AG09309 (cell line): ENCODE data around the gene HPD.
"Not testable (repeated sequence)": the region's sequence is repeated elsewhere in the genome, so short reads cannot be mapped to it uniquely, and the experiment has no call there.

Experiments used
- DNase-seq: peaks from one replicate; pipeline ENCODE4 v3.0.0-alpha.2; 2010; ENCODE audit warnings: low read depth
- H3K4me3 ChIP-seq: 2 replicates; pipeline ENCODE4 v1.5.1; 2011; ENCODE audit warnings: mild to moderate bottlenecking, low read depth, low read length, moderate library complexity; ENCODE audit not compliant: control insufficient read depth
- CTCF ChIP-seq: IDR thresholded peaks from 2 replicates; pipeline ENCODE4 v1.5.1; 2011; ENCODE audit warnings: mild to moderate bottlenecking, low read depth, low read length, inconsistent platforms; ENCODE audit not compliant: insufficient read depth, control insufficient read depth; ENCODE audit errors: missing control alignments

Gene HPD

GRCh38 chr12:121893961-121894460, 35.4 kb upstream of the HPD start:
- DNase-seq = no peak
- TF ChIP-seq CTCF = no peak

GRCh38 chr12:121892673-121893561, 34.3 kb upstream of the HPD start:
- no peak for TF ChIP-seq CTCF
- DNase-seq = no peak
- H3K4me3 ChIP-seq = no peak overlapping the region

More at GRCh38 chr12:121893961-121894460, 35.4 kb upstream of the HPD start:
- H3K4me3 ChIP-seq = no peak overlapping the region

- DNase-seq = not testable (repeated sequence)
- TF ChIP-seq CTCF = peak; percentile 12
- peak overlapping the region; percentile 86 for H3K4me3 ChIP-seq
These were observed 31.0 kb upstream of the HPD start for GRCh38 chr12:121889661-121890060.

GRCh38 chr12:121889274-121889624, 30.6 kb upstream of the HPD start:
- DNase-seq = no peak
- peak overlapping the region; percentile 86 for H3K4me3 ChIP-seq
- no peak for TF ChIP-seq CTCF

- TF ChIP-seq CTCF = peak; percentile 86
- DNase-seq = peak; percentile 92
- peak within 1 kb of the TSS; percentile 86 for H3K4me3 ChIP-seq
These were observed 30.0 kb upstream of the HPD start, which contains the start of gene PSMD9 for GRCh38 chr12:121888478-121889273. Gene PSMD9, plus strand, starts transcription at chr12:121888790. Its CDS starts 67 bp downstream, at chr12:121888857.

- DNase-seq = no peak
- no peak for TF ChIP-seq CTCF
- H3K4me3 ChIP-seq = peak overlapping the region; percentile 86
These were observed 29.4 kb upstream of the HPD start for GRCh38 chr12:121888083-121888477.

GRCh38 chr12:121885129-121885528, 26.5 kb upstream of the HPD start:
- not testable (repeated sequence) for DNase-seq, H3K4me3 ChIP-seq
